GM21825 (cell line): ENCODE data around the gene GLRX3.
"Not testable (repeated sequence)": the region's sequence is repeated elsewhere in the genome, so short reads cannot be mapped to it uniquely, and the experiment has no call there.

Experiments
- ATAC-seq: cut with Tn5 transposase; IDR thresholded peaks from one replicate; pipeline ENCODE4 v1.9.1; 2021; ENCODE audit warnings: mild to moderate bottlenecking, moderate library complexity; ENCODE audit not compliant: unreplicated experiment

The GLRX3 gene

DNA sequence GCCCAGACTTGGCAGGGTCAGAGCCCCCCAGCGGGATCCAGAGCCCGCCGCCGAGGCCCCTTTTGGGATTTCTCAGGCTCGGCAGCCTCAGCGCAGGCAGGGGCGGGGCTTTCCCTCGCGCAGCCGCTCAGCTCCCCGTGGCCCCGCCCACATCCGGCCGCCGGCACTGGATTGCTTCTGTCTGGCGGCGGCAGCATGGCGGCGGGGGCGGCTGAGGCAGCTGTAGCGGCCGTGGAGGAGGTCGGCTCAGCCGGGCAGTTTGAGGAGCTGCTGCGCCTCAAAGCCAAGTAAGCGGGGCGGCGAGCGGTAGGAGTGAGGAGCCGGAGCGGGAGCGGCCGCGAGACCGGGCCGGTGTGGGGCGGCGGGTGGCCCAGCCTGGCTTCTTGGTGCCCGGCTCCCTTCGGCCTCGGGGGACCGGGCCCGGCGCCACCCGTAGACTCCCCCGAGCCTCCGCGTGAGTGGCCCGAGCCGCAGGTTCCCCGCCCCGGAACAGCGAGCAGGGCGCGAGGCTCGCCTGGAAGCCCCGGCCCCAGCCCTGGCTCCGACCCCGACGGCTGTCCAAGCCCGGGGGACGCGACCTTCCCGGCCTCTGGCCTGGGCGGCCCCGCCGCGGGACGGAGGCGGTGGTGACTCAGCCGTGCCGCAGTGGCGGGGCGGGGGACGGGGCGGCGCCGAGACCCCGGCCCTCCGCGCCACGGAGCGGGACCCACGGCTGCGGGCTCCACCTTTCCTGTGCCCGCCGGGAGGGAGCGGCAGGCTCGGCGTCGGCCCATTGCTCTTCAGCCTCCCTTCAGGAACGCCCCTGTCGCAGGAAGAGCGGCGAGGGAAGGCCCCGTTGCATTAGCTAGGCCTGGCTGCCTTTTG is at the start of gene GLRX3:
TSS of gene GLRX3 (plus strand) at position 166 of the 864 bp plus-strand sequence. CDS start at position 196, 30 bp downstream.
- peak; percentile 85 for ATAC-seq

DNA sequence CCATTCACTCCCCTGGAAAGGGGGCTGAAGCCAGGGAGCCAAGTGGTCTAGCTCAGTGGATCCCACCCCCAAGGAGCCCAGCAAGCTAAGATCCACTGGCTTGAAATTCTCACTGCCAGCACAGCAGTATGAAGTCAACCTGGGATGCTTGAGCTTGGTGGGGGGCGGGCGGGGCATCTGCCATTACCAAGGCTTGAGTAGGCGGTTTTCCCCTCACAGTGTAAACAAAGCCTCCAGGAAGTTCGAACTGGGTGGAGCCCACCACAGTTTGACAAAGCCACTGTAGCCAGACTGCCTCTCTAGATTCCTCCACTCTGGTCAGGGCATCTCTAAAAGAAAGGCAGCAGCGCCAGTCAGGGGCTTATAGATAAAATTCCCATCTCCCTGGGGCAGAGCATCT is 45.6 kb upstream of the GLRX3 start:
- ATAC-seq = not testable (repeated sequence)

DNA sequence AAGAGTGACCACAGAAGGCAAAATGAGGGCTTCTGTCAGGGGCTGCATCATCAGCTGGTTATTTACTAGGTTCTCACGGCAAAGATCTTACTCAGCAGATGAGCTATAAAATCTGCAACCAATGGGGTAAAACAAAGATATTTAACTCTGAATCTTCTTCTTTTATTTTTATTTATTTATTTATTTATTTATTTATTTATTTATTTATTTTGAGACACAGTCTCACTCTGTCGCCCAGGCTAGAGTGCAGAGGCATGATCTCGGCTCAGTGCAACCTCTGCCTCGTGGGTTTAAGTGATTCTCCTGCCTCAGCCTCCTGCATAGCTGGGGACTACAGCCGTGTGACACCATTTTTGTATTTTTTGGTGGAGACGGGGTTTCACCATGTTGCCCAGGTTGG is 36.8 kb upstream of the GLRX3 start:
- no peak for ATAC-seq

DNA sequence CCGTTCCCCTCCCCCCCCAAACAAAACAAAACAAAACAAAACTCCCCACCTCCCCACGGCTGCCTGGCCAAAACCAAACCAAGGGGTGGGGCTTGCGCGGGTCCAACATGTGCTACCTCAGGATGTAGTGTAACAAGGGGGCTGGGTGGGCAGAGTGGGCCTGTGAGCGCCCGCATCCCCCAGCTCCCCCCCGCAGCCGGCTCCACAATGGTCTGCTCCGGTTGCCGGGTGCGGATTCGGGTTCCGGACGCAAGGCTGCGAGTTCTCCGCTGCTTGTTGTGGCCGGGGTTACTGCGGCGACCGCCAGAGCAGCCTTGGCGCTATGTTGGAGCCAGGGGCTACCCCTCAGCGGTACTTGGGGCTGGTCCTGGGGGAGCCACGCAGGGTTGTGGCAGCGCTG is 30.5 kb upstream of the GLRX3 start:
- ATAC-seq = no peak

DNA sequence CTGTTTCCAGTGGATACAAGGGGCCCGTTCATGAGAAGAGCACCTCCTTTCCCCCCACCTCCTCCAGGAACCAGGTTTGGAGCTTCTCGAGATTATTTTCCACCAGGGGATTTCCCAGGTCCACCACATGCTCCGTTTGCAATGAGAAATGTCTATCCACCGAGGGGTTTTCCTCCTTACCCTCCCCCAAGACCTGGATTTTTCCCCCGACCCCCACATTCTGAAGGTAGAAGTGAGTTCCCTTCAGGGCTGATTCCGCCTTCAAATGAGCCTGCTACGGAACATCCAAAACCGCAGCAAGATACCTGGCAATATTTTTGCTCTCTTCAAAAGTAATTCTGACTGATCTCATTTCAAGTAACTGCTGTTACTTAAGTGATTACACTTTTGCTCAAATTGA is 28.0 kb upstream of the GLRX3 start:
- not testable (repeated sequence) for ATAC-seq

DNA sequence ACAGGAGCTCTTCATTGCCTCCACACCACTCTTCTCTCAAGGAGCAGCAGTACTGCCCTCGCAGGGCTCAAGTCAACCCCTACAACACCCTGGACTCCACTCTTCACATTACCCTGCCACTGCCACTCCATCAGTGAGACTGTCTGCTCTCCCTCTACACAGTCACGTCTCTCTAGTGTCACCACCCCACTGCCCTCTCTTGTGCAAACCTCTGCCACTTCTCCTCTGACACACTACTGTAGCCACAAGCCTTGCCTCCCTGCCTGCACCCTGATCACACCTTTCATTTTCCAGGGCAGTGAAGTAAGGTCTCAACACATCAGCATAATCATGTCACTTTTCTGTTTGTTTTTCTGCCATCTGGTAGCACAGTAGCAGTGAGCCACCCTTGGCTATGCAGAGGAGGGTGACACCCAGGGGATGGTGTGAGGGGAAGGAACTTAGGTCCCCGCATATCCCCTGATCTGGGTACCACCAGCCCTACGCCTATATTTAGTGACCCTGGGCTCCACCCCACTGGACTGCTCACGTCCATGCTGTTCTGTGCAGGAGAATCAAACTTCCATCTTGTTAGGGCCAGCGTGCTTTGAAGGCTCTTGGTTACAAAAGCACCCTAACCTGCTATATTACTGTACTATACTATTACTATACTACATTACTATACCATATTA is 27.1 kb upstream of the GLRX3 start:
- no peak for ATAC-seq

DNA sequence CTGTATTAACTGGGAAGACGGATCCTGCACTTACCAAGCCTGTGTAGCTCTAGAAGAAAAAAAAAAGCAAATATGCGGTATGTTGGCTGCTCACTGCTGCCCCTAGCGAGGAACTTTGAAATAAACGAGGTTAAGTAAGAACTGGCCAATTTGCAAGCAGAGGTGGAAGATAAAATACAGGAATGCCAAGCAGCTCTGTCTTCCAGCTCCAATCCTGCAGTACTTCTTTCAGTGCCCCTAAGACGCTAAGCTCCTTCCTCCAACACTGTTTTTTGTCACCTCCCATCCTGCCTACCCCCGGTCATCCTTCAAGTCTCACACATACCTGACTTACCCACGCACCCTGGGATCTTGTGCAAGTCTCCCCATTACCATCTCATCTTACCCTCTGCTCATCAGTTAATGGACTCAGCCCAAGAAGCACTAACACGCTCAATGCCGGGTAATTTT is 26.4 kb upstream of the GLRX3 start:
- peak; percentile 1 for ATAC-seq

DNA sequence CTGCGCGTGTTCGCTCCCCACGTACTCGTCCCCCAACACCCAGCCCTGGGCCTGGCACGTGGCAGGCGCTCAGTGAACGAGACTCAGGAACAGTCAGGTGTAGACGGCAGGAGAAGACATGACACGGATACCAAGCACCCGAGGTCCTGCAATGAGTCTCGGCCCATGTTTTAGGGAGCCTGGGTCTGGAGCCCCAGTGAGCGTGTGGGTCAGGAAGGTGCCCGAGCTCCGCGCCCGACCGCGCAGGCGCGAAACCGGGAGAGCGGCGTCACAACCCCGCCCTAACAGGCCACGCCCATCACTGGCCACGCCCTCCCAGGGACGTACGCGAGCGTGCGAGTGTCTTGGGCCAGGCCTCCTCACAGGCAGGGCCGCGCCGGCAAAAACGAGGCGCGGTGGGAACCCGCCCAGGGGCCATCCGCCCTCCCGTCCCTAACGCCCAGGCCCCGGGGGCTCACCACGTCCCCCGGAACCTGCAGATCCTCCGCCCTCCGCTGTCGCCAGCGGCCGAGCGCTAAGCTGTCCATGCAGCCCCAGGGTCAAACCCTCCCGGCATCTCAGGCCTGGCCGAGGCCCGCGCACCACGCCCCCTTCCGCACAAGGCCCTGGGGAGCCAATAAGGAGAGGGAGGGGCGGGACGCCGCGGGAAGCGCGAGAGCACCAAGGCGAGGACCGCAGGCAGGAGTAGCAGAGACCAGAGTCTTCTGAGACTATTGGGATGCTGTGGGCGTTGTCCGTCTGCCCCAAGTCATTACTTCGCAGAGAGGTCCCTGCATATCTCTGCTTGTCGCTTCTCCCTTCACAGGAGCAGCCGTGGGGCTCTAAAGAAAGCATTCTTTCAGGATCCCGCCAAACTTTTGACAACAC is 25.7 kb upstream of the GLRX3 start, which contains the start of gene C10orf143:
TSS of gene C10orf143 (minus strand) at position 585 of the 867 bp plus-strand sequence. CDS start at position 527, 58 bp downstream.
- ATAC-seq = peak; percentile 84

DNA sequence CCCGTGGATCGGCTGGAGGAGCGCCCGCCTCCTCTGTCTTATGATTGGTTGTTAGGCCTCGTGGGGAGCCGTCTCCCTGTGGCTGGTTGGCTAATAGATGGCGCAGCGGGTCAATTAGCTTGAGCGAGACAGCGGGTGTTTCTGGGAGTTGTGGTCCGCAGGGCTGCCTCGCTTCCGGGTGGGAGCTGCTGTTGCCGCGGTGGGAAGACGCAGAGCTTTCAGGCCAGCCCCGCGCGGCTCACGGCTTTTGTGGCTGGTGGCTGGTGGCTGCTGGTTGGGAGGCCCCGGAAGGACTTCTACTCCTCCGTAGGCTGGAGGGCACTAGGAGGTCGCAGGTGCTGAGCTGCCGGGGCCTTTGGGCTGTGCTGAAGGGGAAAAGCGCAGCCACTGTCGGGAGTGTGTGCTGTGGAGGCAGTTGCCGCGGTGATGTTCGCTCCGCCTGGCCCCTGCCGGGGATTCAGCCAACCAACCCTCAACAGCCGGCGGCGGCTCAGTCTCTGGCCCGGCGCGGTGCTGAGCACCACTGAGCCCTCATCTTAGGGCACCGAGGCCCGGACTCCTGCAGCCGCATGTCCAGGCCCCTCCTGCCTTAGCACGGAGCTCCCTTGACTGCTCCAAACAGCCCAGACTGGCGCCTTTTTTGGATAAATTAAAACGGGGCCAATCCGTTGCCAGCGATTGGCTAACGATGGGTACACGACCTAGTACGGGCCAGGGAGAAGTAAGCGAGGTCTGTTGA is 24.9 kb upstream of the GLRX3 start:
- ATAC-seq = peak; percentile 88

DNA sequence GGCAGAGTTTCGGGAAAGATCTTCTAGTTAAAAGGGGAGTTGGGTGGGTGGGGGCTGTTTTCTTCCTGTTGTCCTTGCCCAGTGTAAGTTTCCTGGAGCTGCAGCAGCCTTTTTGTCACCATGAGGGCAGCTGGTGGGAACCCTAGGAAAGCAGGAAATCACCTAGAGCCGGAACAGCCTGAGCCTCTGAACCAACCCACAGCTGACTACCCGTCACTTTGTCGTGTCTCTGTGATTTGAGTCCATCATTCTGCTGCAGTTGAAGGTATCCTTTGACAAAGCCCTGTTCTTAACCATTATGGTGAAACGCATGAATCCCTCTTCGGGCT is 24.4 kb upstream of the GLRX3 start:
- no peak for ATAC-seq

DNA sequence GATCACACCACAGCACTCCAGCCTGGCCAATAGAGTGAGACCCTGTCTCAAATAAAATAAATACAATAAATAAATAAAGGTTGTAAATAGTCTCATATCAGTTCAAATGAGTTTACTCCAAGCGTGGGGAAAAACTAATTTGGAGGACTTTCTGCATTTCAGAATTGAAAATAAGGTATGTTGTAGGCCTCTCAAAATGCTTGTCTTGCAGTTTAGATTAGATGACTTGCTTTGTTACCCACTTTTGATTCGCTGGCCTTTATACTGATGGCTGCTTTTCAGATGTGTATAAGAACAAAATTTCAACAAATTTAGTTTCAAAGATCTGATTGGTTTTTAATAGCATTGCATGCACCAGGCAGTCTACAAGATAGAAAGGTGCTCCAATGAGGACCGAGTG is 23.4 kb upstream of the GLRX3 start:
- no peak for ATAC-seq

DNA sequence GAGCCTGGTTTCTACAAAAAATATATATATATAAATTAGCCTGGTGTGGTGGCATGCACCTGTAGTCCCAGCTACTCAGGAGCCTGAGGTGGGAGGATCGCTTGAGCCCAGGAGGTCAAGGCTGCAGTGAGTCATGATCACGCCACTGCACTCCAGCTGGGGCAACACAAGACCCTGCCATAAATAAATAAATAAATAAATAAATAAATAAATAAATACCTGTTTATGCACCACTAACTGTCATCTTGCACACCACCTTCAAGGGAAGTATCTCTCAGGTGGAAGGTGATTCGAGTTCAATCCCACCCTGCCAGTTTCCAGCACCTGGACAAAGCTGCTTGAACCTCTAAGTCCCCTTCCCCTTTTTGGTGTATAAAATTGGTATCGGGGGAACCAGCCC is 19.2 kb upstream of the GLRX3 start:
- not testable (repeated sequence) for ATAC-seq

DNA sequence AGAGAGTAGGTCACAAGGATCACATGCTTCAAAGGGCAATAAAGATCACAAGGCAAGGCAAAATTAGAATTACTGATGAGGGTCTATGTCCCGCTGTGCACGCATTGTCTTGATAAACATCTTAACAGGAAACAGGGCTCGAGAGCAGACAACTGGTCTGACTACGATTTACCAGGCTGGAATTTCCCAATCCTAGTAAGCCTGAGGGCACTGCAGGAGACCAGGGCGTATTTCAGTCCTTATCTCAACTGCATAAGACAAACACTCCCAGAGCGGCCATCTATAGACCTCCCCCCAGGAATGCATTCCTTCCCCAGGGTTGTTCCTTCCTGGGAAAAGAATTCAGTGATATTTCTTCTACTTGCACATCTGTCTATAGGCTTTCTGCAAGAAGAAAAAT is 18.7 kb upstream of the GLRX3 start:
- ATAC-seq = not testable (repeated sequence)

DNA sequence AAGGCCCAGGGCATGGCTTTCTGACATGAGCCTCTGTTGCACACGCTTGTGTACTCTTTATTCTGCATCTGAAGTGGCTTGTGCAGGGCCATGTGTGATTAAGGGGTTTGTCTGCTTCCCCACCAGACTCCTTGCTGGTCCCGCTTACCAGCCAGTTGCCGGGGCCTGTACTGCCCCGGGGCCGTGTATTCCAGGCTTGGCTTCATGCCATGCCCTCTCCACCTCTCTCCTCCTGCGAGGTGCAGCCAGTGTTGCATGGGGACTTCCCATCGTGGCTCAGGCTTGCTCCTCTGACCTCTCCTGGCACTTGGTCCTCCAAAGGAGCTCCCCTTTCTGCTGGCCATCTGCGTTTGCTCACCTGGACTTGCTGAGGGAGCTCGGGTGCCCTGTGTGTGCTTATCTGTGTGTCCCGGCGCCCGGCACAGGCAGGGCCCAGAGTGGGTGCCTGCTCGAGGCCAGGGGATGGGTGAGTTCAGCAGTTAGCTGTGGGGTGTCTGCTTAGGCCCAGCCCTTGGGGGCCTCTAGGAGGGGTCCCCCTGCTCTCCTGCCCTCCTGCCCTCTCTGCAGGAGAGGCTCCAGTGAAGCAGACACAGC is 14.6 kb upstream of the GLRX3 start:
- no peak for ATAC-seq

DNA sequence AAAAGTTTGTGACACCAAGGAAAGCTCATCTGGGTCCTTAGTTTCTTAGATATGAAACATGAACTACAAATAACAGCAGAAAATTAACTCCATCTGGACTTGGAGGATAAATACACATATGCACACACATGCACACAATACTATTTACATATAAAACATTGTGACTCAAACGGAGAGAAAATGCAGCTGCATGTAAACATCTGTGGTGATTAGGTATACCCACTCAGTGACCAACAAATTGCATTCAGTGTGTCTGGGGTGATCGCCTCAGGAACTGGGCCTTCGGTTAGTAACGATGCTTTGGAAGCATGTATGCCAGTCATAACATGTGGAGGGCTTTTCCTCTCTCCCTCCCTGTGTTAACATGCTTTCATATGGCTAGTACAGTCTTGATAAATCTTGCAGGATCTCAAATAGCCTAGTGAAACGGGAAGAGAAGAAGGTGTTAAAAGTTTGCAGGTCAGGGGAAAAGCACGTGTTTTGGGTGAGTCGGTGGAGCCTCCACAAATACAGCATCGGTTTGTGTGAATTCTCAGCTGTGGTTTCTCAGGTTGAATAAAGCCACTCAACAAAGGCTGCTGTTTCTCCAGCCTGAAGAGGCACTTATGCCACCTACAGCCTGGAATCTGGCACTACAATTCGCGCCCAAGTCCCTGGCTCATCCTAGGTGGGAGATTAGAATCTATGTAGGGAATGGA is 8.7 kb upstream of the GLRX3 start:
- peak; percentile 89 for ATAC-seq

DNA sequence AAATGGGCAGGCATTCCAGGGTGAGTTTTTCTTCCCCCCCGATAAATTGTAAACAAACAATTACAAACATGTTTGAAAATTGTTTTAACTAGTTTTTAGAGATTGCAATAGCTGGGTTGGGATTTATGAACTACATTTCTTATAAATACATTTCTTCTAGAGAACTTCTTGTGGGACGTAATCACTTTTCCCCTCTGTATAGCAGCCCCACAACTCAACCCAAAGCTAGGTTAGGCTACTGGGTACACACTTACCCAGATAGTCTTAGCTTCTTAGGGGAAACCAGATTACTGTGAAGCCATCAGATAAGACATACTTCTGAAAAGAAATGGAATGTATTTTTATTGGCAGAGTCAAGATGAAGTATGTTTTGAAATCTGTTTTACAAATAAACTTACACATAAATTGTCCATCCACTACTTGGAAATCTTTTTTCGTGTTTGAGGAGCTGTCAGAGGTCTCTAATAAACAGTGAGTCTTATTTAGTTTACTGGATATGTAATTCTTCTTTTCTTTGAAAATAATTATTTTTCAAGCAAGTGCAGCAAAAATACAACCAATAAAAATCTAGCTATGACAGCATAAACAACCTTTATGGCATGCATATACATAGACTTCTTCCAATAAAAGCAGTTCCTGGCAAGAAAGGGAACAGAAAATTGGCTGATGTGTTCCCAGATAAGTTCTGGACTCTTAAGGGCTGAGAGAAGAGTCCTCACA is 8.0 kb upstream of the GLRX3 start:
- no peak for ATAC-seq

DNA sequence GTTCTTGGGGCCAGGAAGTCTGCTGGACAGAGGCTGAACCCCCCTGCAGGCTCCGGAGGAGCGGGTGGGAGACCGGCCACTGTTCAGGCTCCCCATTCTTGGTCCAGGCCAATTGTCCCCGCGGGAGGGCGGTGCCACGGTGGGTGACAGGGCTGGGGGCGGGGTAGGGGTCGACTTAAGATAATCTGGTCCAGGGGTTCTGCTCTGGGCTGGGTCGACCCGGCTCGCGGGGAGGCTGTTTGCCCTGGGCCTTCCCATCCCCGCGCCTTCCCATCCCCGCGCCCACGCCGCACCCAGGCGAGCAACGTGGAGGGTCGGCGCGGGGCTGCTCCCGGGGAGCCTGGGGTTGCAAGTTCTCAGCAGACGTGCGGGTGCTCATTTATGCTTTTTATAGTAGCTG is 7.3 kb upstream of the GLRX3 start:
- ATAC-seq = no peak

DNA sequence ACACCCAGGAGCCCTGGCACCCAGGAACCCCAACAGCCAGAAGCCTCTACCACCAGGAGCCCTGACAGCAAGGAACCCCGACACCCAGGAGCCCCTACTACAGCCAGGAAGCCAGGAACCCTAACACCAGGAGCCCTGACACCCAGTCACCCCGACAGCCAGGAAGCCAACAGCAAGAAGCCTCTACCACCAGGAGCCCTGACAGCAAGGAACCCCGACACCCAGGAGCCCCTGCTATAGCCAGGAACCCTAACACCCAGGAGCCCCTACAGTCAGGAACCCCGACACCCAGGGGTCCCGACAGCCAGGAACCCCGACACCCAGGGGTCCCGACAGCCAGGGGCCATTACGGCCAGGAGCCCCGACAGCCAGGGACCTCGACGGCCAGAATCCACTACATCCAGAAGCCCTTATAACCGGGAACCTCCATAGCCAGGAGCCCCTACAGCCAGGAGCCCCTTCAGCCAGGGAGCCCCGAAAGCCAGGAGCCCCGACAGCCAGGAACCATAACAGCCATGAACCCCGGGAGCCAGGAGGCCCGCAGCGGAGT is 440 bp upstream of the GLRX3 start:
- peak; percentile 15 for ATAC-seq

DNA sequence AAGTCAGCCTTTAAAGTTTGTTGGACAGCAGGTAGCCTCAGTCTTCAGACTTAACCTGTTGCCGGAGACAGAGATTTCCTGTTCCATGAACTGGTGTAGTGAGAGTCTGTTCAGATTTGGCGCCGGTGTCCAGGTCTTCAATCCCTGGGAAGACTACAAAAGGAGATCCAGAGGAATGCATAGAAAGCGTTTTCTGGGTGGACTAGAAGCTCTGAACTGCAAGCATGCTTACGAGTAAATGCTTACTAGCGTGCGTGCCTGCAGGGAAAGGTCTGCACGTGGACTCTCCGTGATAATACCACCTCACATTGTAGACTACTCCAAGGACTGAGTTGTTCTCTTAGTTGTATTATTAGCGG is 878 bp downstream of the GLRX3 start:
- ATAC-seq = no peak
